A673 (cell line): Measurements from ENCODE around the gene TMEM116. TPM values are rescaled to one million over a fixed set of nuclear protein-coding genes. Genes with fewer than 3 reads are reported as not detected.
"Not testable (repeated sequence)": the region's sequence is repeated elsewhere in the genome, so short reads cannot be mapped to it uniquely, and the experiment has no call there.

Experiments used
- BruUV-seq: library from RNA; stranded (reverse); fragments of 400-500 nt; replicated peaks from 2 replicates; lab custom pipeline; 2021; lab: Mats Ljungman, UMichigan
- CTCF ChIA-PET: fragments of 300-600 bp; sonication (Branson Sonifier 250); formaldehyde crosslinking; loops from one replicate; lab custom pipeline; 2022; ENCODE audit warnings: antibody characterized with exemption; lab: Charles Lee
- POLR2A ChIA-PET: fragments of 300-600 bp; sonication (Branson Sonifier 250); formaldehyde crosslinking; loops from one replicate; lab custom pipeline; 2022; ENCODE audit warnings: antibody characterized with exemption; ENCODE audit not compliant: low non-redundant PET; lab: Charles Lee
- DNase-seq: peaks from one replicate; pipeline ENCODE4 v3.0.0-alpha.2; 2015; ENCODE audit warnings: low spot score
- H3K27ac ChIP-seq: fragments of 200-600 bp; sonication (generic); 2 replicates; pipeline ENCODE4 v1.5.1; 2016; ENCODE audit warnings: mixed run types, low read depth, mild to moderate bottlenecking, mixed read lengths, antibody characterized with exemption, low read length; ENCODE audit not compliant: poor library complexity, severe bottlenecking
- H3K27me3 ChIP-seq: fragments of 200-600 bp; sonication (generic); replicated peaks from 2 replicates; pipeline ENCODE4 v1.6.1; 2017; ENCODE audit warnings: mixed run types, low read depth, mild to moderate bottlenecking, mixed read lengths, antibody characterized with exemption, low read length; ENCODE audit not compliant: insufficient read depth, poor library complexity
- H3K36me3 ChIP-seq: fragments of 200-600 bp; sonication (generic); 2 replicates; pipeline ENCODE4 v1.6.1; 2016; ENCODE audit warnings: mixed run types, mild to moderate bottlenecking, mixed read lengths, antibody characterized with exemption, low read length; ENCODE audit not compliant: insufficient read depth, poor library complexity, severe bottlenecking
- H3K4me1 ChIP-seq: fragments of 200-600 bp; sonication (generic); 2 replicates; pipeline ENCODE4 v1.6.1; 2017; ENCODE audit warnings: mixed run types, mild to moderate bottlenecking, mixed read lengths, antibody characterized with exemption, low read length; ENCODE audit not compliant: insufficient read depth, poor library complexity, severe bottlenecking
- H3K4me3 ChIP-seq: fragments of 200-600 bp; sonication (generic); 2 replicates; pipeline ENCODE4 v1.5.1; 2016; ENCODE audit warnings: low read depth, mixed run types, mild to moderate bottlenecking, mixed read lengths, low read length; ENCODE audit not compliant: poor library complexity, severe bottlenecking
- H3K9me3 ChIP-seq: fragments of 200-600 bp; sonication (generic); 2 replicates; pipeline ENCODE4 v1.6.1; 2016; ENCODE audit warnings: mixed run types, low read depth, mild to moderate bottlenecking, mixed read lengths, antibody characterized with exemption, low read length; ENCODE audit not compliant: poor library complexity, severe bottlenecking
- CTCF ChIP-seq: fragments of 300-800, 200-600 bp; sonication (generic); conservative IDR thresholded peaks from 2 replicates; pipeline ENCODE4 v1.5.1; 2017; ENCODE audit warnings: low read depth, mild to moderate bottlenecking, antibody characterized with exemption, low read length, moderate library complexity, mixed read lengths
- EZH2 ChIP-seq: fragments of 200-600 bp; sonication (generic); IDR thresholded peaks from 2 replicates; pipeline ENCODE4 v1.6.1; 2017; ENCODE audit warnings: borderline replicate concordance, low read depth, mild to moderate bottlenecking, mixed read lengths, antibody characterized with exemption, low read length; ENCODE audit not compliant: poor library complexity, severe bottlenecking
- intact Hi-C: fragments of 100-400 bp; cut with micrococcal nuclease; formaldehyde crosslinking; loops from one replicate; pipeline ENCODE4 v1.10.0; 2022; ENCODE audit not compliant: unreplicated experiment
- total RNA-seq: library from RNA; stranded (reverse); gene quantifications from 2 replicates; pipeline ENCODE4 v1.2.3, GENCODE V29; 2021

Gene TMEM116
- total RNA-seq, 1 experiment from 2014 or later, result 12.0 TPM

- Histone ChIP-seq H3K27me3 (no peaks in the 10 kb centered on the region), H3K4me1 (no peaks in the 10 kb centered on the region), H3K4me3 (no peak overlapping the region), H3K27ac (no peak overlapping the region), H3K9me3 (no peaks in the 10 kb centered on the region), H3K36me3 (no peaks in the 10 kb centered on the region)
- no peak for DNase-seq
- POLR2A ChIA-PET, result no interaction called here
- CTCF ChIA-PET, result no interaction called here
- no TSS peak for BruUV-seq
- intact Hi-C loops, result loop anchor here (5.0 kb wide), 1 partner anchor 432 kb away; no protein-coding TSS in a partner anchor
- no peak for TF ChIP-seq EZH2
- TF ChIP-seq CTCF, result no peak
These were observed 58.0 kb downstream of the TMEM116 start for GRCh38 chr12:111954969-111955368.

GRCh38 chr12:111953455-111953854, 59.5 kb downstream of the TMEM116 start:
- no peaks in the 10 kb centered on the region for H3K27me3 ChIP-seq
- H3K36me3 ChIP-seq, result no peaks in the 10 kb centered on the region
- no peak for DNase-seq
- no peak overlapping the region for H3K4me3 ChIP-seq
- TF ChIP-seq EZH2, result no peak
- TF ChIP-seq CTCF, result no peak
- H3K9me3 ChIP-seq, result no peaks in the 10 kb centered on the region
- H3K4me1 ChIP-seq, result no peaks in the 10 kb centered on the region
- no peak overlapping the region for H3K27ac ChIP-seq
- CTCF ChIA-PET, result no interaction called here
- no TSS peak for BruUV-seq
- intact Hi-C loops, result loop anchor here (5.0 kb wide), 1 partner anchor 434 kb away; no protein-coding TSS in a partner anchor
- POLR2A ChIA-PET, result interaction anchor here (0.7 kb wide), 1 partner anchor 59 kb away, joined by 3 read pairs; the partner anchor contains the start of gene TMEM116

- H3K4me3 ChIP-seq, H3K36me3 ChIP-seq, BruUV-seq, H3K4me1 ChIP-seq, H3K9me3 ChIP-seq, H3K27me3 ChIP-seq, CTCF ChIA-PET, POLR2A ChIA-PET, H3K27ac ChIP-seq, DNase-seq: not testable (repeated sequence)
- intact Hi-C loops, result loop anchor here (5.0 kb wide), 1 partner anchor 435 kb away; no protein-coding TSS in a partner anchor
These were observed 60.7 kb downstream of the TMEM116 start for GRCh38 chr12:111952084-111952787.

GRCh38 chr12:111950961-111951676, 61.8 kb downstream of the TMEM116 start:
- CTCF ChIA-PET, H3K36me3 ChIP-seq, DNase-seq, H3K4me1 ChIP-seq, H3K27me3 ChIP-seq, H3K9me3 ChIP-seq, H3K4me3 ChIP-seq, H3K27ac ChIP-seq, BruUV-seq, POLR2A ChIA-PET: not testable (repeated sequence)
- intact Hi-C loops, result loop anchor here (5.0 kb wide), 1 partner anchor 436 kb away; no protein-coding TSS in a partner anchor
